GDM1 (cell line): ENCODE data around the gene PTBP1.
A peak's percentile ranks its signal among the peaks of the same experiment; 100 is the strongest.

Experiments used
- DNase-seq: peaks from one replicate; lab custom pipeline; 2025; lab: John Stamatoyannopoulos, UW

PTBP1 gene

DNA sequence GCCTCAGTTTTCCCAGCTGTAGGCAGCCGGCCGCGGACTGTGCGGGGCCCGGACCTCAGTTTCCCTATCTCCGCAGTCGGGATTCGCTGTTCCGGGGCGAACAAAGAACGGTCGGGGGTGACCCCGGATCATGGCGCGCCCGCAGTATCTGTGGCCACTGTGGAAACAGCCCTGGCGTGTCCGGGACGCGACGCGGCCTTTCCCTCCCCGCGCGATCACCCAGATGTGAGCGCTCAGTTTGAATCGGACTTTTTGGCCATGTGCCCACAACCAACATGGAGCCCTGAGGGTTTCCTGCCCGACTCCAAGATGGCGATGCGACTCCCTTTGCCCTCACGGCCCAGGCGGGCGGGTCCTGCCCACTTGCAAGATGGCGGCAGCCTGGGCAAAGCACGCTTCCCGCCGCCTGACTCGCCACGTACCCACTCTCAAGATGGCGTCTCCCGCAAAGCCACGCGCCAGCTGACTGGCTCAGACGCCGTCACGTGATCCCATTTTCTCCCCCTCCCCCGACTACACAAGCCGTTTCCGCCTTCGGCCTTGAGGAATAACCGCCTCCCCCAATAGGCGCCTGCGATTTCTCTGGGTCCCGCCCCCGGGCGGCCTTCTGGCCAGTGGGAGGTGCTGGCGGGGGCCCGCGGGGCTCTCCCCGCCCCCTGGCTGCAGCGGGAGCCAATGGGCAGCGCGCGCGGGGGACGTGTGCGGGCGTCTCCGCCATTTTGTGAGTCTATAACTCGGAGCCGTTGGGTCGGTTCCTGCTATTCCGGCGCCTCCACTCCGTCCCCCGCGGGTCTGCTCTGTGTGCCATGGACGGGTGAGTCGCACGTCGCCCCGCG is at the start of gene PTBP1:
Gene PTBP1 (plus strand): TSS at position 761 of the 836 bp plus-strand sequence. CDS start 46 bp downstream, at position 807.
- DNase-seq = peak; percentile 100

DNA sequence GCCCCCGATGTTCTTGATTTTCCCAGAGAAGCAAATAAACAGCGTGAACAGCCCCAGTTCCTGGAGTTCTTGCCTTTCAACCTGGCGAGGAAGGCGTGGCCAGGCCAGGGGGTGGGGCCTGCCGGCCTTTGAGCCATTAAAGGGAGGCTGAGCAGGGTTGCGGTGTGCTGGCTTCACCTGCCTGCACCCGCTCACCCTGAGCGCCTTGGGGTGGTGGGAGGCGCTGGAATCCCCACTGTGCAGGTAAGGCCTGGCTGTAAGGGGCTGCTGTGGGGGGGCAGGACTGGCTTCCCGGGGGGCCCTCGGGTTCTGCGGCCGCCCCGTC is 49.0 kb upstream of the PTBP1 start:
- DNase-seq = no peak

DNA sequence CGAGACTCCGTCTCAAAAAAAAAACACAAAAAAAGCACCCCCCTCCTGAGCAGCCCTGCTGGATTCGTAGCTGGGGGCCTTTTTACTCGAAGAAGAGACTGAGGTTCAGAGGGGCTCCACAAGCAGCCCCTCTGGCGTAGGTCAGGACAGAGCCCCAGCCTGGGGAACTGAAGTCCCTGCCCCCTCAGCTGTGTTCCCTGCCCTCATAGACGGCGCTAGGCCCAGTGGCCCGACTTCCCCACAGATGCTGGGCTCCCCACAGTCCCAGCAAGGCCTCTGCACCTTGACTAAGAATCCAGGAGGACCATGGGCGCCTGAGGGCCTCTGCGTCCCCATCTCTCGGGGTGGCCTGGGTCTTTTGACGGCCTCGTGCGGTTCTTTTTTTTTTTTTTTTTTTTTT is 47.4 kb upstream of the PTBP1 start:
- no peak for DNase-seq

DNA sequence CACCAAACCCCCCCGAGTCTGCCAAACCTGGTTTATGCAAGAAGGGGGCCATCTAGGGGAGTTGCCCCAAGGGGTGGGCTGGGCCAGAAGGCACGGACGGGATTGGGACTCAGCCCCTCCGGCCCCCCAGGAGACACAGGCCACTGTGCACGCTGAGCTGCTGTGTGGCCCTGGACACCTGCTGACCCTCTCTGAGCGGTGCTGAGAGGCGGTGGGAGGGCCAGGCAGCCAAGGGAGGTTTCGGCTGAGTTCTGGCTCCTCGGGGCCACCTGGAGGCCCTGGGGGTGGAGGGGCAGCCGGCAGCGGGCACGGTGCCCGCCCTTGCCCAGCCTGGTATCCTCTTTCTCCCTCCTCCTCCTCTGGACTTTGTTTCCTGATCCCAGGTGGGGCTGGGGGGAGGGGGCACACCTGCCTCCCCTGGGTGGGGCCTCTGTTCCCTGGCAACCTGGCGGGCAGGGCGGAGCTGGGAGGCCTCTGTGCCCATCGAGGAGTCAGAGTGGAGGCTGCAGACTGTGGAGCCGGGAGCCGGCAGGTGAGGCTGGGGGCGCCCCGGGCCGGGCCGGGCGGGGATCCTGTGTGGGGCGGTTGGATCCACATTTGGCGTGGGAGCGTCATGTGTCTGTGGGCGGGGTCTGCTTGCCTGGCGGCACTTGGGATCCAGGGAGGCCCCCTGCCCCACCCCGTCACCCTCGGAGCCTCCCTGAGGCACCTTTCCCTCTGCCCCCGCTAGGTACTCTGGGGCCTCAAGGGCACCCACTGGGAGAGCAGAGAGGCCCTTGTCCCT is 46.4 kb upstream of the PTBP1 start, which contains the start of gene MISP:
Gene MISP (plus strand): TSS at position 473 of the 784 bp plus-strand sequence. CDS start 5,835 bp downstream, outside the sequence.
- no peak for DNase-seq

DNA sequence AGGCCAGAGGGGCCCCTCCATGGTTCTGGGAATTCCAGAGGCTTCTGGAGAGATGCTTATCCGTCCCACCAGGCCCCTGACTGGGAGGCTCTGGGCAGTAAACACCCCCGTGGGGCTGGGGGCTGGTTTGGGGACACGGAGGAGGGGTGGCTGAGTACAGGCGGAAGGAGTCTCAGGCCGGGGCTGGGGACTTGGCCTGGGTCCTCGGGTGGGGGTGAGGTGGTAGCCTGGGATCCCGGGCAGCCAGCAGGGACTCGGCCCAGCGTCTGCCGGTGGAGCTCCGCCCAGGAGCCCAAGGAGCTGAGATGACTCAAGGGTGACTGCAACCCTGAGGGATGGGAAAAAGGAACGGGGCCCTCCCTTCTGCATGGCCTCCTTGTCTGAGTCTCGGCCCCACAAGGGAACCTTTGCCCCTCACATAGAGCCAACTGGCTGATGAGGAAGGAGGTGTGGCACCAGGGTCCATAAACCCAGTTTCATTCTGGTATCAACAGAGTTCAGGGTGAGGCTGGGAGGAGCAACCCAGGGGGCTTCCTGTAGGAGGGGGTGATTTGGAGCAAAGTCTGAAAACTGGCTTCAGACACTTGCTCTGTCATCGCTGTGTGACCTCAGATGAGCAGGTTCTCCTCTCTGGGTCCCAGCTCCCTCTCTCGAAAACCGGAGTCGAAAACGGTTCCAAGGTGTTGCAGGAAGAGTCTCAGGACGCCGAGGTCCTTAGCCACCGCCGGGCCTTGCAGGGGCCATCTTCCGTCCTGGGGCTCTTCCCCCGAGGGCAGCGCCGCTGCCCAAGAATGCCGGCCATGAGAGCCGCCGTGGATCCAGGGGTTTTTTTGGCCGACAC is 45.5 kb upstream of the PTBP1 start:
- no peak for DNase-seq

DNA sequence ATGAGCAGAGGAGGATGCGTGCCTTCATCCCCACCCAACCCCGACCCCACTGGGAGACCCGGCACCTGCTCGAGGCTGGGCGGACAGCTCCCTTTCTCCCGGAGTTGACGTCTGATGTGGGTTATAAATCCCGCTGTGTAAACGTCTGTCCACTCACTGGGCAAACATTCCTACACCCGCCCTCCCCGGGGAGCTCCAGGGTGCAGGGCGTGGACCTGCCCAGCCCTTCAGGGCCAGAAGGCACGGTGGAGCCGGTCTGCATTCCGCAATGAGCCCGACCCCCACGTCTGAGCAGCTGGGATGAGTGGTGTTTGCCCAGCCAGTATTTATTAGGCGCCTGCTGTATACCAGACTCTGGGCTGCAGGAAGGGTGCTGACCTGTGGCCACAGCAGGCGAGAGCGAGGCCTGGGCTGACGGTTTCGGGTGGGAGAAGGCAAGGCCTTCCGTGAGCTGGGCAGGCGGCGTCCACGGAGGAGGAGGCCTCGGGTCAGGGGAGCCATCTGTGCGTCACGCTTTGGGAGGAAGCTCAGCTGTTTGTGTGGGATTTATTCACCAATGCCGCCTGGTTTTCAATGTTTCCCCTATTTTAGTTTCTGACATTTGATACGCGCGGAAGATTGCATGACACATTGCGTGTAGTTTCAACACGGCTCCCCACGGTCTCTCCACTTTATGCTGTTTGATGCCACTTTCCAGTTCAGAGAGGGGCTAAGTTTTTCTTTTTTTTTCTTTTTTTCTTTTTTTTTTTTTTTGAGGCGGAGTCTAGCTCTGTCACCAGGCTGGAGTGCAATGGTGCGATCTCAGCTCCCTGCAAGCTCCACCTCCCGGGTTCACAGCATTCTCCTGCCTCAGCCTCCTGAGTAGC is 44.4 kb upstream of the PTBP1 start:
- no peak for DNase-seq

DNA sequence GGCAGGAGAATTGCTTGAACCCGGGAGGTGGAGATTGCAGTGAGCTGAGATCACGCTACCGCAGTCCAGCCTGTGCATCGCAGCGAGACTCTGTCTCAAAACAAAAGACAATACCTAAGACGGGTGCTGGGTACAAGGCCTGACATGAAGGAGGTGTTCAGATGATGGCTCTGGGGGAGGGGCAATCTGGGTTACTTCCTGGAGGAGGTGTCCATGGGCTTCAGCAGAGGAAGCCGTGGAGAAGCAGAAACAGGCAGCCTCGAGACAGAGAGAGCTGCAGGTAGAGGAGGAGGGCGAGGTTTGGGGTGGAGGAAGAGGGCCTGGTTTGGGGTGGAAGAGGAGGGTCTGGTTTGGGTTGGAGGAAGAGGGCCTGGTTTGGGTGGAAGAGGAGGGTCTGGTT is 42.7 kb upstream of the PTBP1 start:
- no peak for DNase-seq

DNA sequence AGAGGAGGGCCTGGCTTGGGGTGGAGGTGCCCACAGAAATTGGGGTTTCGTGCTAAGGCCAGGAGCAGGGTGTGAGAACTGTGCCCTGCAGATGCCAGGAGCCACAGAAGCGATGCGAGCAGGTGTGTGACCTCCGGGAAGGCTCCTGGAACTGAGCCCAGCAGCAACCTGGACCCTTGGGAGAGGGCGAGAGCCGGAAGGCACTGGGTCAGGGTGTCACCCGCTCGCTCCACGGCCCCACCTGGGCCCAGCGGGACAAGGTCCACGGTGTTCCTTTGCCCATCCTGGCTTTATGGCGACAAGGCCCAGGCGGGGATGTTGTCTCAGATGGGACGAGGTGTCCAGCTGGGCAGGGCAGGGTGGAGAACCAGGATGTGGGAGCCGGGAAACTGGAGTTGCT is 42.2 kb upstream of the PTBP1 start:
- DNase-seq = no peak

DNA sequence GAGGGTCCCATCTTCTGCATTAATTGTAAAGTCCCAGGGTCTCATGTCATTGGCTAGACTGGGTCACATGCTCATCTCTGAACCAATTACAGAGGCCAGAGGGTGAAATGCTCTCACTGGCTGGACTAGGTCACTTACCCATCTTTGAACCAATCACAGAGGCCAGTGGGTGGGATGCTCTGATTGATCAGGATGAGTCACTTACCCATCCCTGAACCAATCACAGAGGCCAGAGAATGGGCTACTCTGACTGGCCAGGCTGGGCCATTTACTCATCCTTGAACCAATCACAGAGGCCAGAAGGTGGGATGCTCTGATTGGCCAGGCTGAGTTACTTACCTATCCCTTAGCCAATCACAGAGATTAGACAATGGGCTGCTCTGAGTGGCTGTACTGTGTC is 41.0 kb upstream of the PTBP1 start:
- DNase-seq = no peak

DNA sequence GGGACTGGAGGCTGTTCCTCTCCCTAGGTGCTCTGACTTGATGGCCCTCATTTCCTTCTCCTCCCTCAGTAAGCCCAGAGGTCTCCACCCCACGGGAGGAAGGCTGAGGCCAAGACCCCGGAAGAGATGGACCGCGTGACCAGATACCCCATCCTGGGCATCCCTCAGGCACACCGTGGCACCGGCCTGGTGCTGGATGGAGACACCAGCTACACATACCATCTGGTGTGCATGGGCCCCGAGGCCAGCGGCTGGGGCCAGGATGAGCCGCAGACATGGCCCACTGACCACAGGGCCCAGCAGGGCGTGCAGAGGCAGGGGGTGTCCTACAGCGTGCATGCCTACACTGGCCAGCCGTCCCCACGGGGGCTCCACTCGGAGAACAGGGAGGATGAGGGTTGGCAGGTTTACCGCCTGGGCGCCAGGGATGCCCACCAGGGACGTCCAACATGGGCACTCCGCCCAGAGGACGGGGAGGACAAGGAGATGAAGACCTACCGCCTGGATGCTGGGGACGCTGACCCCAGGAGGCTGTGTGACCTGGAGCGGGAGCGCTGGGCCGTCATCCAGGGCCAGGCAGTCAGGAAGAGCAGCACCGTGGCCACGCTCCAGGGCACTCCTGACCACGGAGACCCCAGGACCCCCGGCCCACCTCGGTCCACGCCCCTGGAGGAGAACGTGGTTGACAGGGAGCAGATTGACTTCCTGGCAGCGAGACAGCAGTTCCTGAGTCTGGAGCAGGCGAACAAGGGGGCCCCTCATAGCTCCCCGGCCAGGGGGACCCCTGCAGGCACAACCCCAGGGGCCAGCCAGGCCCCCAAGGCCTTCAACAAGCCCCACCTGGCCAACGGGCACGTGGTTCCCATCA is 40.2 kb upstream of the PTBP1 start:
- DNase-seq = no peak

DNA sequence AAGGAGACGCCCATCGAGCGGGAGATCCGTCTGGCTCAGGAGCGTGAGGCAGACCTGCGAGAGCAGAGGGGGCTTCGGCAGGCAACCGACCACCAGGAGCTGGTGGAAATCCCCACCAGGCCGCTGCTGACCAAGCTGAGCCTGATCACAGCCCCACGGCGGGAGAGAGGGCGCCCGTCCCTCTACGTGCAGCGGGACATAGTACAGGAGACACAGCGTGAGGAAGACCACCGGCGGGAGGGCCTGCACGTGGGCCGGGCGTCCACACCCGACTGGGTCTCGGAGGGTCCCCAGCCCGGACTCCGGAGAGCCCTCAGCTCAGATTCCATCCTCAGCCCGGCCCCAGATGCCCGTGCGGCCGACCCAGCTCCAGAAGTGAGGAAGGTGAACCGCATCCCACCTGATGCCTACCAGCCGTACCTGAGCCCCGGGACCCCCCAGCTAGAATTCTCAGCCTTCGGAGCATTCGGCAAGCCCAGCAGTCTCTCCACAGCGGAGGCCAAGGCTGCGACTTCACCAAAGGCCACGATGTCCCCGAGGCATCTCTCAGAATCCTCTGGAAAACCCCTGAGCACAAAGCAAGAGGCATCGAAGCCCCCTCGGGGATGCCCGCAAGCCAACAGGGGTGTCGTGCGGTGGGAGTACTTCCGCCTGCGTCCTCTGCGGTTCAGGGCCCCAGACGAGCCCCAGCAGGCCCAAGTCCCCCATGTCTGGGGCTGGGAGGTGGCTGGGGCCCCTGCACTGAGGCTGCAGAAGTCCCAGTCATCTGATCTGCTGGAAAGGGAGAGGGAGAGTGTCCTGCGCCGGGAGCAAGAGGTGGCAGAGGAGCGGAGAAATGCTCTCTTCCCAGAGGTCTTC is 39.2 kb upstream of the PTBP1 start:
- no peak for DNase-seq

DNA sequence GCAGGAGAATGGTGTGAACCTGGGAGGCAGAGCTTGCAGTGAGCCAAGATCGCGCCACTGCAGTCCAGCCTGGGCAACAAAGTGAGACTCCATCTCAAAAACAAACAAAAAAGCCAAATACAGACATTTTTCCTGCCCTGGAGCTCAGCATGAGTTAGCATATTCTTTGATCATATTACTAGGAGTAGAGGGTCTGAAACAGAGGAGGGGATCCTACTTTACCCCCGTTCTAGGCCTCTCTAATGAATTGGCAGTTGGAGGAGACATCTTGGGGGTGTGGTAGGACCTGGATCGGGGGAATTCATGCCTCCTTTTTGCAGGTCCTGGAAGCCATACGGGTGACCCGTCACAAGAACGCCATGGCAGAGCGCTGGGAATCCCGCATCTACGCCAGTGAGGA is 34.1 kb upstream of the PTBP1 start:
- no peak for DNase-seq

DNA sequence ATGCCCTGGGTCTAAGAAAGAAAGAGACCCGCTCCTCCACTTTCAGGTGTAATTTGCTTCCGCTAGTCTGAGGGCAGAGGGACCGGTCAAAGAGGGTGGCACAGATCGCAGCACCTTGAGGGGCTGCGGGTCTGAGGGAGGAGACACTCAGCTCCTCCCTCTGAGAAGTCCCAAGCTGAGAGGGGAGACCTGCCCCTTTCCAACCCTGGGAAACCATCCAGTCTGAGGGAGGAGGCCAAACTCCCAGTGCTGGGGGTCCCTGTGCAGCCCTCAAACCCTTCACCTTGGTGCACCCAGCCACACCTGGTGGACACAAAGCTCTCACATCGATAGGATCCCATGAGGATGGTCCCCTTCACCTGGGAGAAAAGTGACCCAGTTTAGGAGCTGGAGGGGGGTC is 33.4 kb upstream of the PTBP1 start:
- DNase-seq = no peak

DNA sequence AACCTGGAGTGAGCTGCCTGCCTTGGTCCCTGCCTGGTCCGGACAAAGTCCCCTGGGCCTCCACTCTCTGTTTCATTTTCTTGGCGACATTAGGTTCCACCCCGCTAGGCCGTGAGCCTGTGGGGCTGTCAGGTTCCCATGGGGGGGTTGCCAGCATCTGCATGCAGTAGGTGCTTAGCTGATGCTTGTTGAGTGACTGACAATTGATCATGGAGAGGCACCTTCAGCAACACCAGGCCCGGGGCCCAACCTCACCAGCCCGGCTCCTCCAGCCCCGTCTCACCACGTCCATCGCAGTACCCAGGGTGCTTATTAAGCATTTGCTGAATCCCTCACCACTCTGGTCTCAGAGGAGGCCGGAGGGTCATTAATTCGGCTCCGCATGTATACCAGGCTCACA is 33.0 kb upstream of the PTBP1 start:
- DNase-seq = no peak

DNA sequence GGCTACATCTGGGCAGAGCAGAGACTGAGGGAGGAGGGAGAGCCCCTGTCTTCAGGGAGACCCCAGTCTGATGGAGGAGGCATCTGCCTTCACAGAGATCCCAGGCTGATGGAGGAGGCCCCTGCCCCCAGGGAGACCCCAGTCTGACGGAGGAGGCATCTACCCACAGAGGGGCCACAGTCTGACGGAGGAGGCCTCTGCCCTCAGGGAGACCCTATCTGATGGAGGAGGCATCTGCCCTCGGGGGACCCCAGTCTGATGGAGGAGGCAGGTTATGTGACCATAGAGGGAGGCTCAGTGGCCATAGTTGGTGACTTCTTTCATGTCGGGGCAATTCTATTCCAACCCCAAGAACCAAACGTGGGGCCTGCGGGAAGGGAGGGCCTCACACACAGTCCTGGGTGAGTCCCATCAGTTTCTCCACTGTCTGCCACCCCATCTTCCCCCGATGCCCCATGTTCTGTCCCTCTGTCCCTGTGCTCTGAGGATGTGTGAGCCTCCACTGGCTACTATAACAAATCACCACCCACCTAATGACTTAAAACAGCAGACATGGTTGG is 32.0 kb upstream of the PTBP1 start:
- no peak for DNase-seq

DNA sequence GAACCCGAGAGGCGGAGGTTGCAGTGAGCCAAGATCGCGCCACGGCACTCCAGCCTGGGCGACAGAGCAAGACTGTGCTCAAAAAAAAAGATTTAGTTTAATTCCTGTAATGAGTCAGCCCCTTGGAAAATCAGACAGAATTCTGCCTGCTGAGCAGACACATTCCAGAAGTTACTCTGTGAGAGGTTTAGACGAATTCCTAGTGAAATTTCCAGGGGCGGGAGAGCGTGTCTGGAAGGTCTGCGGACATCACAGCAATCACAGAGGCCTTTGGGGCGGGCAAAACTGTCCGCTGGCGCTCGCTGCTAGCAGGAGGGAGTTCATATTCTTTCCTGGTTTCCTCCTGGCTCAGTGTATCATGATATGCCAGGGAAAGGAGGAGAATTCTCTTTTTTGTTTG is 28.8 kb upstream of the PTBP1 start:
- DNase-seq = no peak

DNA sequence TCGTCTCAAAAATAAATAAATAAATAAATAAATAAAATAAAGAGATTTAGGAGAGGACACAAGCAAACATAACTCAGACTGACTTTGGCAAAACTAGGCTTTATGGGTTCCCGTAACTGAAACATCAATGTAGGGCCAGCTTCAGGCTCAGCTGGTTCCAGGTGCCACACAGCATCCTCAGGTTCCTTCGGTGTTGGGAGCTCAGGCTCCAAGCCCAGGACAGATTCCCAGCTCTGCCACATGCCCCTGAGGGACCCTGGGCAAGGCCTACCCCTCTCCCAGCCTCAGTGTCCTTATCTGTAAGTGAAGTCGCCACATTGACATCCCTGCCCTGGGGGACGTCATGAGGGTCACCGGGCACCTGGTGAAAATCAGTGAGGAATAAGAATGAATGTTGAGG is 27.6 kb upstream of the PTBP1 start:
- no peak for DNase-seq

DNA sequence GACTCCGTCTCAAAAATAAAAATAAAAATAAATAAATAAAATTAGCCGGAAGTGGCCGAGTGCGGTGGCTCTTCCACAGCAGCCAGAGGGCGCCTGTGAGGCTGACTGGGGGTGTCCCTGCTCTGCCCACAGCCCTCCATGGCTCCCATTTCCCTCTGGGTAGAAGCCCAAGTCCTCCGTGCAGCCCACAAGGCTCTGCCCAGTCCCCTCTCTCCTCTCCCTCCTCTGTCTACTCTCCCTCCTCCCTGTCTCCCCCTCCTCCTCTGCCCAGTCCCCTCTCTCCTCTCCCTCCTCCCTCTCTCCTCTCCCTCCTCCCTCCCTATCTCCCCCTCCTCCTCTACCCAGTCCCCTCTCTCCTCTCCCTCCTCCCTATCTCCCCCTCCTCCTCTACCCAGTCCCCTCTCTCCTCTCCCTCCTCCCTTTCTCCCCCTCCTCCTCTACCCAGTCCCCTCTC is 25.9 kb upstream of the PTBP1 start:
- no peak for DNase-seq

DNA sequence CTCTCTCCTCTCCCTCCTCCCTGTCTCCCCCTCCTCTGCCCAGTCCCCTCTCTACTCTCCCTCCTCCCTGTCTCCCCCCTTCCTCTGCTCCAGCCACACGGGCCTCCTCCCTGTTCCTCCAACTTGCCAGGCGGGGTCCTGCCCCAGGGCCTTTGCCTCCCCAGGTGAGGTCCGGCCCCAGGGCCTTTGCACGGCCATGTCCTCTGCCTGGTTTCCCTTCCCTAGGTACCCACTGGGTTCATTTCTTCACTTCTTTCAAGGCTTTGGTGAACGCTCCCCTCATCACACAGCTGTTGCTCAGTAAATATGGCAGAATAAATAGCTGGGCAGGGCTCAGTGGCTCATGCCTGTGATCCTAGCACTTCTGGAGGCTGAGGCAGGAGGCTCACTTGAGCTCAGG is 25.2 kb upstream of the PTBP1 start:
- no peak for DNase-seq
